ENCODE data around the gene NCAPD2.
A peak's percentile ranks its signal among the peaks of the same experiment; 100 is the strongest.

NCAPD2 gene

DNA sequence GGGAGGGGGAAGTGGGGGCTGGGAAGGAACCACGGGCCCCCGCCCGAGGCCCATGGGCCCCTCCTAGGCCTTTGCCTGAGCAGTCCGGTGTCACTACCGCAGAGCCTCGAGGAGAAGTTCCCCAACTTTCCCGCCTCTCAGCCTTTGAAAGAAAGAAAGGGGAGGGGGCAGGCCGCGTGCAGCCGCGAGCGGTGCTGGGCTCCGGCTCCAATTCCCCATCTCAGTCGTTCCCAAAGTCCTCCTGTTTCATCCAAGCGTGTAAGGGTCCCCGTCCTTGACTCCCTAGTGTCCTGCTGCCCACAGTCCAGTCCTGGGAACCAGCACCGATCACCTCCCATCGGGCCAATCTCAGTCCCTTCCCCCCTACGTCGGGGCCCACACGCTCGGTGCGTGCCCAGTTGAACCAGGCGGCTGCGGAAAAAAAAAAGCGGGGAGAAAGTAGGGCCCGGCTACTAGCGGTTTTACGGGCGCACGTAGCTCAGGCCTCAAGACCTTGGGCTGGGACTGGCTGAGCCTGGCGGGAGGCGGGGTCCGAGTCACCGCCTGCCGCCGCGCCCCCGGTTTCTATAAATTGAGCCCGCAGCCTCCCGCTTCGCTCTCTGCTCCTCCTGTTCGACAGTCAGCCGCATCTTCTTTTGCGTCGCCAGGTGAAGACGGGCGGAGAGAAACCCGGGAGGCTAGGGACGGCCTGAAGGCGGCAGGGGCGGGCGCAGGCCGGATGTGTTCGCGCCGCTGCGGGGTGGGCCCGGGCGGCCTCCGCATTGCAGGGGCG lies 40.2 kb downstream of the NCAPD2 start, which contains the start of gene GAPDH:
Gene GAPDH (plus strand): TSS at position 595 of the 772 bp plus-strand sequence. CDS start 316 bp downstream, outside the sequence.
- DNase-seq (ENCODE audit: low read depth in 2 of 2, low spot score in 1 of 2) = peak; percentile 67 to 68

DNA sequence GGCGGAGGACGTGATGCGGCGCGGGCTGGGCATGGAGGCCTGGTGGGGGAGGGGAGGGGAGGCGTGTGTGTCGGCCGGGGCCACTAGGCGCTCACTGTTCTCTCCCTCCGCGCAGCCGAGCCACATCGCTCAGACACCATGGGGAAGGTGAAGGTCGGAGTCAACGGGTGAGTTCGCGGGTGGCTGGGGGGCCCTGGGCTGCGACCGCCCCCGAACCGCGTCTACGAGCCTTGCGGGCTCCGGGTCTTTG lies 40.7 kb downstream of the NCAPD2 start:
- peak in 1 of 2 donors; percentile 72 for DNase-seq (ENCODE audit: low read depth in 2 of 2, low spot score in 1 of 2)

DNA sequence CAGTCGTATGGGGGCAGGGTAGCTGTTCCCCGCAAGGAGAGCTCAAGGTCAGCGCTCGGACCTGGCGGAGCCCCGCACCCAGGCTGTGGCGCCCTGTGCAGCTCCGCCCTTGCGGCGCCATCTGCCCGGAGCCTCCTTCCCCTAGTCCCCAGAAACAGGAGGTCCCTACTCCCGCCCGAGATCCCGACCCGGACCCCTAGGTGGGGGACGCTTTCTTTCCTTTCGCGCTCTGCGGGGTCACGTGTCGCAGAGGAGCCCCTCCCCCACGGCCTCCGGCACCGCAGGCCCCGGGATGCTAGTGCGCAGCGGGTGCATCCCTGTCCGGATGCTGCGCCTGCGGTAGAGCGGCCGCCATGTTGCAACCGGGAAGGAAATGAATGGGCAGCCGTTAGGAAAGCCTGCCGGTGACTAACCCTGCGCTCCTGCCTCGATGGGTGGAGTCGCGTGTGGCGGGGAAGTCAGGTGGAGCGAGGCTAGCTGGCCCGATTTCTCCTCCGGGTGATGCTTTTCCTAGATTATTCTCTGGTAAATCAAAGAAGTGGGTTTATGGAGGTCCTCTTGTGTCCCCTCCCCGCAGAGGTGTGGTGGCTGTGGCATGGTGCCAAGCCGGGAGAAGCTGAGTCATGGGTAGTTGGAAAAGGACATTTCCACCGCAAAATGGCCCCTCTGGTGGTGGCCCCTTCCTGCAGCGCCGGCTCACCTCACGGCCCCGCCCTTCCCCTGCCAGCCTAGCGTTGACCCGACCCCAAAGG lies 41.2 kb downstream of the NCAPD2 start:
- peak; percentile 36 to 58 for DNase-seq (ENCODE audit: low read depth in 2 of 2, low spot score in 1 of 2)

DNA sequence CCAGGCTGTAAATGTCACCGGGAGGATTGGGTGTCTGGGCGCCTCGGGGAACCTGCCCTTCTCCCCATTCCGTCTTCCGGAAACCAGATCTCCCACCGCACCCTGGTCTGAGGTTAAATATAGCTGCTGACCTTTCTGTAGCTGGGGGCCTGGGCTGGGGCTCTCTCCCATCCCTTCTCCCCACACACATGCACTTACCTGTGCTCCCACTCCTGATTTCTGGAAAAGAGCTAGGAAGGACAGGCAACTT lies 41.7 kb downstream of the NCAPD2 start:
- DNase-seq (ENCODE audit: low read depth in 2 of 2, low spot score in 1 of 2) = no peak

GRCh38 chr12:6535960-6536847 lies 42.3 kb downstream of the NCAPD2 start:
- no peak for DNase-seq (ENCODE audit: low read depth in 2 of 2, low spot score in 1 of 2)

GRCh38 chr12:6536894-6537579 lies 43.1 kb downstream of the NCAPD2 start:
- DNase-seq (ENCODE audit: low read depth in 2 of 2, low spot score in 1 of 2) = no peak

DNA sequence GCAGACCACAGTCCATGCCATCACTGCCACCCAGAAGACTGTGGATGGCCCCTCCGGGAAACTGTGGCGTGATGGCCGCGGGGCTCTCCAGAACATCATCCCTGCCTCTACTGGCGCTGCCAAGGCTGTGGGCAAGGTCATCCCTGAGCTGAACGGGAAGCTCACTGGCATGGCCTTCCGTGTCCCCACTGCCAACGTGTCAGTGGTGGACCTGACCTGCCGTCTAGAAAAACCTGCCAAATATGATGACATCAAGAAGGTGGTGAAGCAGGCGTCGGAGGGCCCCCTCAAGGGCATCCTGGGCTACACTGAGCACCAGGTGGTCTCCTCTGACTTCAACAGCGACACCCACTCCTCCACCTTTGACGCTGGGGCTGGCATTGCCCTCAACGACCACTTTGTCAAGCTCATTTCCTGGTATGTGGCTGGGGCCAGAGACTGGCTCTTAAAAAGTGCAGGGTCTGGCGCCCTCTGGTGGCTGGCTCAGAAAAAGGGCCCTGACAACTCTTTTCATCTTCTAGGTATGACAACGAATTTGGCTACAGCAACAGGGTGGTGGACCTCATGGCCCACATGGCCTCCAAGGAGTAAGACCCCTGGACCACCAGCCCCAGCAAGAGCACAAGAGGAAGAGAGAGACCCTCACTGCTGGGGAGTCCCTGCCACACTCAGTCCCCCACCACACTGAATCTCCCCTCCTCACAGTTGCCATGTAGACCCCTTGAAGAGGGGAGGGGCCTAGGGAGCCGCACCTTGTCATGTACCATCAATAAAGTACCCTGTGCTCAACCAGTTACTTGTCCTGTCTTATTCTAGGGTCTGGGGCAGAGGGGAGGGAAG lies 43.9 kb downstream of the NCAPD2 start:
- peak; percentile 71 to 75 for DNase-seq (ENCODE audit: low read depth in 2 of 2, low spot score in 1 of 2)

GRCh38 chr12:6538420-6539313 lies 44.8 kb downstream of the NCAPD2 start:
- no peak for DNase-seq (ENCODE audit: low read depth in 2 of 2, low spot score in 1 of 2)

GRCh38 chr12:6539314-6539682 lies 45.4 kb downstream of the NCAPD2 start:
- DNase-seq (ENCODE audit: low read depth in 2 of 2, low spot score in 1 of 2) = no peak

- no peak for DNase-seq (ENCODE audit: low read depth in 2 of 2, low spot score in 1 of 2)
Measured at GRCh38 chr12:6539707-6540134, 45.8 kb downstream of the NCAPD2 start.

- DNase-seq (ENCODE audit: low read depth in 2 of 2, low spot score in 1 of 2) = no peak
Measured at GRCh38 chr12:6540181-6540877, 46.4 kb downstream of the NCAPD2 start.

DNA sequence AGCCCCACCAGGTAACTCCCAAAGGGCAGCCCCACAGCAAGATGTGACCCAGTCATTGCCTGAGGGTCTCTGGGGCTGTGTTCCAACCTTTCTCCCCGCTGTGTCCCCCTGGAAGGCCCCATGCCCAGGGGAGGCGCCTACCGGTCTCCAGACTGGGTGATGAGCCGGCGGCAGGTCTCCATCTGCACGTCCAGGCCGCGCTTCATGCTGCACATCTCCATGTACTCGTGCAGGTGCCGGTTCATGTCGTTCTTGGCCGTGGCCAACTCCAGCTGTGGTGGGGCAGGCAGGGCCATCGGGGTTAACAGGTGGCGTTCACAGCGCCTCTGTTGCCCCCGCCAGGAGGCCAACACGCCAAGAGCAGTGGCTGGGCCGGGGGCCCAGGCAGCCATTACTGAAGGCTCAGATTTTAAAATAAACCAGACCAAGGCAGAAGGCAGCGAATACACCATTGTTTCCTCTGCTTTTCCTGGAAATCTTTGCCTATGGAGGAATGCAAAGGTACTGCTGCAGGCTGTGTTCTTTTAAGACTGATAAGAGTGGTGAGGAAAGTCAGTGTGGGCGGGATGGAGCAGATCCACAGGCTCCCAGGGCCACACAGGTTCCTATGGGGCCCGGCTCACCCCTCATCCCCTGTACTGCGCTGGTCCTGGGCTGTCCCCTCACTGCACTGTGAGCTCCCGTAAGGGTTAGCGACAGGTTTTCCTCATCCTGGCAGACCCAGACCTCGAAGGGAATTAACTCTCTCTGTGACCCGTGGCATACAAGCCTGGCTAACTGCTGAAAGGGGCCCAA lies 47.7 kb downstream of the NCAPD2 start:
- no peak for DNase-seq (ENCODE audit: low read depth in 2 of 2, low spot score in 1 of 2)

DNA sequence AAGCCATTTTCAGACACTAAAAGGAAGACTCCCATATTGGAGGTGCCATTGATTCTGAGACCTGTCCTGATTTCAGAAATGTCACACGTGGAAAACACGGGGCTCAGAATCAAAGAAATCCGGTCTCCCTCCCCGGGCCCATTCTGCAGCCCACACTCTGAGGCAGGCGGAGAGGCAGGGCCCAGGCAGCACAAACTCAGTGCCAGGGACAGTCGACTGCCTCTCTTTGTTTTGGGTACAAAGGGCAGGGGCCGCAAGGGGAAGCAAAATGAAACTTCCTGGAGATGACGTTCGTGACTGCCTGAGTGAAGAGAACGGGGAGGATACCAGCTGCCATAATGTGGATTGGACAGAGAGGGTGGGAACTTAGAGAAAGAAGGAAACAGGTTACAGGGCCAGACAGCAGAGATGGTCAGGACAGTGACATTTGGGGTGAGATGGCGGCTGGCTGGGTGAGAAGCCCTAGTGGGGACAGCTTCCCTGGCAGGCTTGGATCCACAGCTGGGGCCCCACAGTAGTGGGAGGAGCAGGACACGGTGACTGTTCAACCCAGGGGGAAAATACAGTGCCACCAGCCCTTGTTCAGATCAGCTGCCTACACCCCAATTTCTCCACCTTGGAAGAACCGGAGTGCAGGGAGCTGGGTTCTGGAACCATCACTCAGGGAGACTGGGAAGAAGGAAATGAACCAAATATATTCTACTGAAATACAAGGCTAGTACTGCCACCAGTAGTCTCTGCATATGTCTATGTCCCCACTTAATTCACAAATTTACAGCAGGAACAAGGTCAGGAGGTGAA lies 48.5 kb downstream of the NCAPD2 start:
- DNase-seq (ENCODE audit: low read depth in 2 of 2, low spot score in 1 of 2) = no peak

DNA sequence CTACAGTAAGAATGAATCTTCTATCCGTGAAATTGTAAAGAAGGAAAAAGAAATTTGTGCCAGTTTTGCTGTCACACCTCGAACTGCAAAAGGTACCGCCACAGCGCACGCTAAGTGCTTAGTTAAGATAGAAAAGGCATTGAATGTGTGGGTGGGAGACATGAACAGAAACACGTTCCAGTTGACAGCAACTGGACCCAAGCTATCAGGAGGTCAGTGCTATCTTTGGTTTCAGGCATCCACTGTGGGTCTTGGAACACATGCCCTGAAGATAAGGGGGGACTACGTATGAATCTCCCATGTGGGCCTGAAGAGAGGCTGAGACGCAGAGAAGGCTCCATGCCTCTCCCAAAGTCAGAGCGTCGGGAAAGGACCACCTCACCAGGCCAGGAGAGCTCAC lies 52.1 kb downstream of the NCAPD2 start:
- no peak for DNase-seq (ENCODE audit: low read depth in 2 of 2, low spot score in 1 of 2)

DNA sequence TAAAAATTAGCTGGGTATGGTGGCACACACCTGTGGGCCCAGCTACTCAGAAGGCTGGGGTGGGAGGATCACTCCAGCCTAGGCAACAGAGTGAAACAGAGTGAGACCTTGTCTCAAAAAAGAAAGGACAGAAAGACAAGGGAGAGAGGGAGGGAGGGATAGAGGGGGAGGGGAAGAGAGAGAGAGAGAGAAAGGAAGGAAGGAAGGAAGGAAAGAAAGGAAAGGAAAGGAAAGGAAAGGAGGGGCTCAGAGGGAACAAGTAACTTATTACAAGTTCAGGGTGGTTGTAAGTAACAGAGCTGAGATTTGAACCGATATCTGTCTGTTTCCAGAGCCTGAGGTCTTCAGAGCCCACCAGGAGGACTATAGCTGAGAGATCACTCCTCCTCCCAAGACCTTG lies 53.7 kb downstream of the NCAPD2 start:
- DNase-seq (ENCODE audit: low read depth in 2 of 2, low spot score in 1 of 2) = no peak

- no peak for DNase-seq (ENCODE audit: low read depth in 2 of 2, low spot score in 1 of 2)
Measured at GRCh38 chr12:6547987-6548386, 54.1 kb downstream of the NCAPD2 start.

GRCh38 chr12:6548556-6548955 lies 54.7 kb downstream of the NCAPD2 start:
- no peak for DNase-seq (ENCODE audit: low read depth in 2 of 2, low spot score in 1 of 2)

Measured in stimulated activated CD8-positive, alpha-beta memory T cell treated with anti-CD3 and anti-CD28 coated beads, Interleukin-4, amount 100 ng/mL, for 1 hour (primary cell).